ENCODE results near the gene MCM9.
A peak's percentile ranks its signal among the peaks of the same experiment; 100 is the strongest.

Gene MCM9

DNA sequence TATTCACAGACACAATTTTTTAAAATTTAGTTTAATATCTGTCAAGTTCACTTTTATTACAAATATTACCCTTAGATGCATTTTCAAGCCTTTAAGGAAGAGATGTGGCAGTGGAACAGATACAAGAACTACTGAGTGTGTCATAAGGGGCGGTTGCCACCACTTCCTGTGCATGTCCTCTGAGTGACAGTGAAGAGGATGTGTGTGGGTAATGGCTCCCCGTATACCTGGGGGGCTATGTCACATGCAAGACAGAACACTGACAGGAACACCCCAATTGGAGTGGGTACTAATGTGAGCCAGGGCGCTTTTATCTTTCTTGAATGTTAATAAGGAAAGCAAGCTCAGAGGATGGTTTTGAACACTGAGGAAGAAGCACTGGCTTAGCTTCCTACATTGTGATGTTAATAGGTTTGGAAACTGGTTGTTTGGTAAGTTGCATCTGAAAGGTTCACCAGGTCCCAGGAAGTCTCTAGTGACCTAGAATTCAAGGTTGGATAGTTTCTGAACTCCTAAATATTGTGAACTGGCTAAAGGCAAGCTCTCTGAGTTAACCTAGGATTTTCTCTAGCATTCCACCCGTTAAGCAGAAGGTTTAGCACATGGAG, 124.4 kb downstream of the MCM9 start:
- H3K4me3 ChIP-seq (ENCODE audit: low read depth in 1 of 2, low read length in 1 of 2): peak overlapping the region; percentile 9 to 19
- H3K4me1 ChIP-seq (ENCODE audit: control insufficient read depth in 1 of 2, insufficient read depth in 1 of 2, low read depth in 1 of 2, low read length in 1 of 2): peaks cover 36 to 46% of the 10 kb centered on the region in 2 experiments
- TF ChIP-seq, protein P1, sequence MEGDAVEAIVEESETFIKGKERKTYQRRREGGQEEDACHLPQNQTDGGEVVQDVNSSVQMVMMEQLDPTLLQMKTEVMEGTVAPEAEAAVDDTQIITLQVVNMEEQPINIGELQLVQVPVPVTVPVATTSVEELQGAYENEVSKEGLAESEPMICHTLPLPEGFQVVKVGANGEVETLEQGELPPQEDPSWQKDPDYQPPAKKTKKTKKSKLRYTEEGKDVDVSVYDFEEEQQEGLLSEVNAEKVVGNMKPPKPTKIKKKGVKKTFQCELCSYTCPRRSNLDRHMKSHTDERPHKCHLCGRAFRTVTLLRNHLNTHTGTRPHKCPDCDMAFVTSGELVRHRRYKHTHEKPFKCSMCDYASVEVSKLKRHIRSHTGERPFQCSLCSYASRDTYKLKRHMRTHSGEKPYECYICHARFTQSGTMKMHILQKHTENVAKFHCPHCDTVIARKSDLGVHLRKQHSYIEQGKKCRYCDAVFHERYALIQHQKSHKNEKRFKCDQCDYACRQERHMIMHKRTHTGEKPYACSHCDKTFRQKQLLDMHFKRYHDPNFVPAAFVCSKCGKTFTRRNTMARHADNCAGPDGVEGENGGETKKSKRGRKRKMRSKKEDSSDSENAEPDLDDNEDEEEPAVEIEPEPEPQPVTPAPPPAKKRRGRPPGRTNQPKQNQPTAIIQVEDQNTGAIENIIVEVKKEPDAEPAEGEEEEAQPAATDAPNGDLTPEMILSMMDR (IDR thresholded peaks at IDR 0.05): no peak
- H3K9me3 ChIP-seq: no peaks in the 10 kb centered on the region
- H3K27ac ChIP-seq: peak overlapping the region; percentile 80
- peaks cover 8% of the 10 kb centered on the region for H3K36me3 ChIP-seq
- H3K27me3 ChIP-seq: no peaks in the 10 kb centered on the region

- peak overlapping the region; percentile 80 for H3K27ac ChIP-seq
- H3K27me3 ChIP-seq: no peaks in the 10 kb centered on the region
- H3K36me3 ChIP-seq: no peaks in the 10 kb centered on the region
- no peak overlapping the region for H3K4me3 ChIP-seq (ENCODE audit: low read depth in 1 of 2, low read length in 1 of 2)
- TF ChIP-seq, protein P1 (IDR thresholded peaks at IDR 0.05): peak; percentile 18
- peaks cover 36 to 47% of the 10 kb centered on the region in 2 experiments for H3K4me1 ChIP-seq (ENCODE audit: control insufficient read depth in 1 of 2, insufficient read depth in 1 of 2, low read depth in 1 of 2, low read length in 1 of 2)
- H3K9me3 ChIP-seq: no peaks in the 10 kb centered on the region
Measured at GRCh38 chr6:118808793-118809638, 125.9 kb downstream of the MCM9 start.

GRCh38 chr6:118804091-118804490, 130.9 kb downstream of the MCM9 start:
- Histone ChIP-seq H3K4me1 (ENCODE audit: control insufficient read depth in 1 of 2, insufficient read depth in 1 of 2, low read depth in 1 of 2, low read length in 1 of 2) (peaks cover 23 to 36% of the 10 kb centered on the region in 2 experiments), H3K4me3 (ENCODE audit: low read depth in 1 of 2, low read length in 1 of 2) (no peak overlapping the region), H3K27me3 (no peaks in the 10 kb centered on the region)

DNA sequence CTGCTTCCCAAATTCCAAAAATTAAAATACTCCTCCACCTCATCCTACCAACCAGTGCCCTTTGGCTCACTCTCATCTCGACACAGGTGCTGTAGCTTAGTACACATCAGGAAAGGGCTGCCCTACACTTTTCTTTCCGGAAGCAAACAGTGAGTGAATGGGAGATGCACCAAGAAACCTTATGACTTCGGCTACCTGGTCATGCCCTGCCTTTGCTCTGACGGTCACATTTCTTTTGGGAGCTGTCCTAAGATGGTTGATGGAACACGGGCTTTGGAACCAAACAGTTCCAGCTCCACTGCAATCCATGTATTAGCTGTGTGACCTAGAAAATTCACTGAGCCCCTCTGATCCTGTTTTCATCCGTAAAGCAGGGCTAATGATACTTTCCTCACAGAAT, 133.7 kb downstream of the MCM9 start:
- no peak overlapping the region for H3K4me3 ChIP-seq (ENCODE audit: low read depth in 1 of 2, low read length in 1 of 2)
- H3K27me3 ChIP-seq: no peaks in the 10 kb centered on the region
- no peak overlapping the region for H3K27ac ChIP-seq
- H3K4me1 ChIP-seq (ENCODE audit: control insufficient read depth in 1 of 2, insufficient read depth in 1 of 2, low read depth in 1 of 2, low read length in 1 of 2): peaks cover 6 to 16% of the 10 kb centered on the region in 2 experiments
- H3K36me3 ChIP-seq: no peaks in the 10 kb centered on the region
- TF ChIP-seq, protein P1 (IDR thresholded peaks at IDR 0.05): no peak
- H3K9me3 ChIP-seq: no peaks in the 10 kb centered on the region

More at GRCh38 chr6:118804091-118804490, 130.9 kb downstream of the MCM9 start:
- no peaks in the 10 kb centered on the region for H3K9me3 ChIP-seq
- TF ChIP-seq, protein P1 (IDR thresholded peaks at IDR 0.05): no peak
- H3K27ac ChIP-seq: no peak overlapping the region
- no peaks in the 10 kb centered on the region for H3K36me3 ChIP-seq

GRCh38 chr6:118800394-118801071, 134.4 kb downstream of the MCM9 start:
- TF ChIP-seq, protein P1 (IDR thresholded peaks at IDR 0.05): peak; percentile 87
- Histone ChIP-seq H3K9me3 (no peaks in the 10 kb centered on the region), H3K36me3 (no peaks in the 10 kb centered on the region), H3K4me3 (ENCODE audit: low read depth in 1 of 2, low read length in 1 of 2) (no peak overlapping the region), H3K4me1 (ENCODE audit: control insufficient read depth in 1 of 2, insufficient read depth in 1 of 2, low read depth in 1 of 2, low read length in 1 of 2) (peaks cover 6 to 16% of the 10 kb centered on the region in 2 experiments), H3K27ac (no peak overlapping the region), H3K27me3 (no peaks in the 10 kb centered on the region)
